NB4 (cell line): Measurements from ENCODE around the gene NFIL3.

Source experiments
- DNase-seq: peaks from one replicate; pipeline ENCODE4 v3.0.0; 2010; ENCODE audit warnings: low read depth
- H3K4me3 ChIP-seq: one replicate; pipeline ENCODE4 v1.5.1; 2011; ENCODE audit warnings: mild to moderate bottlenecking, low read depth, low read length, moderate library complexity
- MYC ChIP-seq: IDR thresholded peaks from 2 replicates; pipeline ENCODE4 v1.6.1; 2011; ENCODE audit warnings: low read depth, low read length
- POLR2A ChIP-seq: IDR thresholded peaks from 2 replicates; pipeline ENCODE4 v1.6.1; 2011; ENCODE audit warnings: mild to moderate bottlenecking; ENCODE audit not compliant: insufficient read length; ENCODE audit errors: extremely low read depth
- TF ChIP-seq, protein P1 (sequence below): IDR thresholded peaks from one replicate; pipeline ENCODE4 v1.5.1; 2012; ENCODE audit warnings: low read depth, low read length
- TF ChIP-seq, protein P2 (sequence below): IDR thresholded peaks from 2 replicates; pipeline ENCODE4 v1.6.1; 2011; ENCODE audit warnings: low read depth, low read length

The NFIL3 gene

DNA sequence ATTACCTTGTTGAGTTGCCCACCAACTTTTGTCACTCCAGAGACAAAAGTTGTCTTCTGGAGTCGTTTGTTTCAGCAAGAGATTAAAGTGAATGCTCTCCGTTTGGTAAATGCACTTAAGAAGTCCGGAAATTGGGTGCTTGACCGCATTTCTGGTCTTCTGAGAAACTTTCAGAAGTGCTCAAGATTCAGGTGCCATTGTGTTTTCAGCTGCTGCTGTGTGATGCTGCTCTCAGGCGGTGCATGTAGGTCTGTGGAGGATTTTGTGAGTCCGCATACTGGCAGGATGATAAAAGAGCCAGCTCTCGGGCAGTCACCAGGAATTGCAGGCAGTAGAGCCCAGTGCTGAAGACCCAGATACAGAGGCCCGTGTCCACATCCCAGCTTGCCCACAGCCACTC, 5.9 kb upstream of the NFIL3 start:
- DNase-seq, result no peak
- TF ChIP-seq, protein P1, sequence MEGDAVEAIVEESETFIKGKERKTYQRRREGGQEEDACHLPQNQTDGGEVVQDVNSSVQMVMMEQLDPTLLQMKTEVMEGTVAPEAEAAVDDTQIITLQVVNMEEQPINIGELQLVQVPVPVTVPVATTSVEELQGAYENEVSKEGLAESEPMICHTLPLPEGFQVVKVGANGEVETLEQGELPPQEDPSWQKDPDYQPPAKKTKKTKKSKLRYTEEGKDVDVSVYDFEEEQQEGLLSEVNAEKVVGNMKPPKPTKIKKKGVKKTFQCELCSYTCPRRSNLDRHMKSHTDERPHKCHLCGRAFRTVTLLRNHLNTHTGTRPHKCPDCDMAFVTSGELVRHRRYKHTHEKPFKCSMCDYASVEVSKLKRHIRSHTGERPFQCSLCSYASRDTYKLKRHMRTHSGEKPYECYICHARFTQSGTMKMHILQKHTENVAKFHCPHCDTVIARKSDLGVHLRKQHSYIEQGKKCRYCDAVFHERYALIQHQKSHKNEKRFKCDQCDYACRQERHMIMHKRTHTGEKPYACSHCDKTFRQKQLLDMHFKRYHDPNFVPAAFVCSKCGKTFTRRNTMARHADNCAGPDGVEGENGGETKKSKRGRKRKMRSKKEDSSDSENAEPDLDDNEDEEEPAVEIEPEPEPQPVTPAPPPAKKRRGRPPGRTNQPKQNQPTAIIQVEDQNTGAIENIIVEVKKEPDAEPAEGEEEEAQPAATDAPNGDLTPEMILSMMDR, result no peak
- no peak overlapping the region for H3K4me3 ChIP-seq

DNA sequence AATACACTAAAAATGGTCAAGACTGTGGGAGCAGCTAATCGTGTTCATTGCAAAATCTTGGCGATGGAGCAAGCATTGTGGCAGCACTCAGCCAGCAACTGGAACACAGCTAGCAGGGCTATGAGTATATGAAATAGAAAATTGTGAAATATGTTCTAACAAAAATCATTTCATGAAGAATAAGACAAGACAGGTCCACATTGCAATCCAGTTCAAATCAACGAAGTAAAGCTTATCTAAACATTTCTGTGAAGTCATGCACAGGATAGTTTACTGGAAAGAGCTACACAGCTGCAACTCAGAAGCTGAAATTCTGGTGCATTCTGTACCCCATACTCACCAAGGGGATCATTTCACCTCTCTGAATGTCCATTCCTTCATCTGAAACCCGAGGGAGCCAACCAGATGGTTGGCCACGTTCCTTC, 5.3 kb upstream of the NFIL3 start:
- 0 out of 2 replicates have a peak, but pooled peaks have one; percentile 26 for TF ChIP-seq MYC
- TF ChIP-seq, protein P1, result no peak
- DNase-seq, result peak; percentile 79
- no peak overlapping the region for H3K4me3 ChIP-seq

DNA sequence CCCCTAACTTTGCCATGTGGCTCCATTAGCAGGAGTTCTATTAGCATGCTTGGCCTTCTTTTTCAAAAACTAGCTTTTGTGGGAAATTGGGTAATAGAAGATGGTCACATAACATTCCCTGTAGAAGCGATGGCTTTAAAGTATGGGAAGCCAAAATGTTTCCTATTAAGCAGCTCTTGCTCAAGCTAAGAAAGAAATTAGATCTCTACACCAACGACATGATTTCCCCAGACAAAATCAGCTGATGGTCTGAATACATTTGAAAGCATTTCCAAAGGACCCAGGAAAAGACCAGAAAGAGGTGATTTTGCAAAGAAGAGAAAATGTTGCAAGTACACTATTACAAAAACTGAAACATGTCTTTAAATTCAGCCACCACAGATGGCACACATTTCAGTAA, 4.8 kb upstream of the NFIL3 start:
- peak; percentile 27 for DNase-seq
- TF ChIP-seq, protein P2, sequence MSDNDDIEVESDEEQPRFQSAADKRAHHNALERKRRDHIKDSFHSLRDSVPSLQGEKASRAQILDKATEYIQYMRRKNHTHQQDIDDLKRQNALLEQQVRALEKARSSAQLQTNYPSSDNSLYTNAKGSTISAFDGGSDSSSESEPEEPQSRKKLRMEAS, result no peak
- no peak for TF ChIP-seq POLR2A
- TF ChIP-seq MYC, result no peak
- TF ChIP-seq, protein P1, result no peak
- H3K4me3 ChIP-seq, result no peak overlapping the region

DNA sequence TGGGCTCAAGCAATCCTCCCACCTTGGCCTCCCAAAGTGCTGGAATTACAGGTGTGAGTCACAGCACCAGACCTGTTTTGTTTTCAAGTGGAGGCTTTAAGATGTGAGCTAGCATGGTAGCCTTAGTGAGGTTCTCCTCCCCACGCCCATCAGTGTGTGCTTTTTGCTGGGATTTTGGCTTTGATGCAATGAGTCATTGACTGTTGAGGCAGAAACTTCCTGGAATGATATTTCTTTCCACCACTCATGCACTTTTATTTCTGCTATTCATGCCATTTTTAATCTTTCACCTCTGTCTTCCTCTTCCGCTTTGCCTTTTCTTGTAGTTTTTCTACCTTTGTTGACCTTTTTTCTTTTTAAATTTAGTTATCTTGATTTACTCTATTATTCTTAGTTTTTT, 4.2 kb upstream of the NFIL3 start:
- H3K4me3 ChIP-seq, result no peak overlapping the region
- DNase-seq, result peak; percentile 28
- TF ChIP-seq MYC (no peak), POLR2A (no peak)
- TF ChIP-seq, protein P1, result no peak
- TF ChIP-seq, protein P2, result no peak

DNA sequence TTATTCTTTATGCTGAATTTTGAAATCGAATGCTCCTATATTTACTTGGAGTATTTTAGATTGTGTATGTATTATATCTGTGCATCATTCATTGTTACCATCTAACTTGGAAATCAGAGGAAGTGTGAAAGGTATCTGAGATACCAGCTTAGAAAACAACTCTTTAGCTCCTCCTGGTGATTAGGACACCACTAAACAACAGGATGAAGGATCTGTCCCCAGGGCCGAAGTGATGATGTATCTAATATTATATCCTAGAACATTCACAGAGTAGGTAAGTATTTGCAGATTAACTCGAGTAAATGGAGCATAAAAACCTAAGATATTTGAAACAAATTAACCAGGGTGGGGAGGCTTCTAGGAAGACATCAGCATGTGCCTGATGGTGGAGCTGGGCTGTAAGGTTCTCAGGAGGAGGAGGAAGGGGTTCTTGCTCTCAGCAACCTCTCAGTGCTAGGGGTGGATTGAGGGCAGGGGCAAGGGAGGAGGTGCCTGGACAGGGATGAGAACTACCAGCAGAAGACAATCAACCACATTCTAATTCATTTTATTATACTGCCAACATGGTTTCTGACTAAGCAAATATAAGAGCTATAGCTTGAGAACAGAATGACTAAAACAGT, 2.6 kb upstream of the NFIL3 start:
- H3K4me3 ChIP-seq, result no peak overlapping the region
- TF ChIP-seq MYC (no peak), POLR2A (no peak)
- TF ChIP-seq, protein P2, result no peak
- TF ChIP-seq, protein P1, result peak; percentile 64
- peak; percentile 71 for DNase-seq

DNA sequence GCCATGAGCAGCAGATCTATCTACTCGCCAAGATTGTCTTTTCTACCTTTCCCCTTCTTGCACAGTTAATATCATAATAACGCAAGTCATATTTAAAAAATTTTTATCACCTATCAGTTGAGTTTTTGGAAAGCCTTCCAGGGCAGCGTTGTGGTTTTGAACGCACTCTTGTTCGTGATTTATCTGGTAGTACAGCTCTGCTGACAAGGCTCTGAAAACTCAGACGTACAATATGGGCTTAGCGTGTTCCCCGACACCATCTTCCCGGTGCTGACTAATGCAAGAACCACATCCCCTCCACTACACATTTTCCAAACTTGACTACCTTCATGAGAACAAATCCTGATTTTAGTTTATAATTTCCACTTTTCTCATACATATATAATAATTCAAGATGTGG, 1.6 kb upstream of the NFIL3 start:
- TF ChIP-seq MYC (no peak), POLR2A (no peak)
- TF ChIP-seq, protein P2, result no peak
- TF ChIP-seq, protein P1, result no peak
- DNase-seq, result no peak
- H3K4me3 ChIP-seq, result no peak overlapping the region
